Activated CD4-positive, alpha-beta T cell treated with anti-CD3 and anti-CD28 coated beads for 1 hour (primary cell): ENCODE data around the gene PRG2.

Experiments
- DNase-seq: peaks from one replicate; pipeline ENCODE4 v3.0.0-alpha.2; 2020

Gene PRG2

GRCh38 chr11:57390535-57390934, at the start of gene PRG2:
PRG2 (minus strand) TSS chr11:57390650; CDS start chr11:57389944, 706 bp downstream.
- DNase-seq: no peak

- no peak for DNase-seq
Measured at GRCh38 chr11:57439786-57440185, 49.3 kb upstream of the PRG2 start.

- DNase-seq: no peak
Measured at GRCh38 chr11:57438345-57439285, 48.2 kb upstream of the PRG2 start.

GRCh38 chr11:57436031-57436430, 45.6 kb upstream of the PRG2 start:
- no peak for DNase-seq

GRCh38 chr11:57434640-57435546, 44.4 kb upstream of the PRG2 start:
- DNase-seq: no peak

GRCh38 chr11:57432714-57433163, 42.3 kb upstream of the PRG2 start:
- DNase-seq: no peak

- DNase-seq: no peak
Measured at GRCh38 chr11:57432149-57432561, 41.7 kb upstream of the PRG2 start.

- no peak for DNase-seq
Measured at GRCh38 chr11:57430952-57431351, 40.5 kb upstream of the PRG2 start.

GRCh38 chr11:57429946-57430345, 39.5 kb upstream of the PRG2 start:
- DNase-seq: no peak

- DNase-seq: no peak
Measured at GRCh38 chr11:57428643-57429042, 38.2 kb upstream of the PRG2 start.

- DNase-seq: no peak
Measured at GRCh38 chr11:57427727-57428082, 37.3 kb upstream of the PRG2 start.

- DNase-seq: peak; percentile 43
Measured at GRCh38 chr11:57426929-57427726, 36.7 kb upstream of the PRG2 start, which contains the start of gene SLC43A3. SLC43A3 (minus strand) TSS chr11:57427121; CDS start chr11:57426172, 949 bp downstream.

- DNase-seq: no peak
Measured at GRCh38 chr11:57426439-57426928, 36.0 kb upstream of the PRG2 start.

GRCh38 chr11:57425565-57426438, 35.4 kb upstream of the PRG2 start:
- DNase-seq: no peak

- DNase-seq: peak; percentile 75
Measured at GRCh38 chr11:57424792-57425564, 34.5 kb upstream of the PRG2 start.

GRCh38 chr11:57424137-57424791, 33.8 kb upstream of the PRG2 start:
- no peak for DNase-seq

- DNase-seq: no peak
Measured at GRCh38 chr11:57422669-57423068, 32.2 kb upstream of the PRG2 start.

- no peak for DNase-seq
Measured at GRCh38 chr11:57421805-57422204, 31.4 kb upstream of the PRG2 start.

- no peak for DNase-seq
Measured at GRCh38 chr11:57421066-57421465, 30.6 kb upstream of the PRG2 start.

GRCh38 chr11:57419146-57419545, 28.7 kb upstream of the PRG2 start:
- DNase-seq: no peak
